ENCODE measurements around the gene CDR2. TPM values are rescaled to one million over a fixed set of nuclear protein-coding genes. Genes with fewer than 3 reads are reported as not detected.
"Not testable (repeated sequence)": the region's sequence is repeated elsewhere in the genome, so short reads cannot be mapped to it uniquely, and the experiment has no call there.

CDR2 gene
- total RNA-seq, 1 donor from 2014 or later, result 20.9 TPM

GRCh38 chr16:22352723-22353122 is 21.7 kb downstream of the CDR2 start:
- DNase-seq (ENCODE audit: low spot score), result no peak

GRCh38 chr16:22352140-22352539 is 22.3 kb downstream of the CDR2 start:
- DNase-seq (ENCODE audit: low spot score), result no peak

GRCh38 chr16:22351017-22351416 is 23.4 kb downstream of the CDR2 start:
- DNase-seq (ENCODE audit: low spot score), result not testable (repeated sequence)

GRCh38 chr16:22348291-22348690 is 26.1 kb downstream of the CDR2 start:
- DNase-seq (ENCODE audit: low spot score), result no peak

- DNase-seq (ENCODE audit: low spot score), result no peak
Observed at GRCh38 chr16:22347100-22347820, 27.2 kb downstream of the CDR2 start.

GRCh38 chr16:22346483-22346882 is 27.9 kb downstream of the CDR2 start:
- no peak for DNase-seq (ENCODE audit: low spot score)

GRCh38 chr16:22342082-22342481 is 32.3 kb downstream of the CDR2 start:
- no peak for DNase-seq (ENCODE audit: low spot score)

- DNase-seq (ENCODE audit: low spot score), result no peak
Observed at GRCh38 chr16:22340945-22341344, 33.5 kb downstream of the CDR2 start.

GRCh38 chr16:22337849-22338635 is 36.4 kb downstream of the CDR2 start:
- no peak for DNase-seq (ENCODE audit: low spot score)

- no peak for DNase-seq (ENCODE audit: low spot score)
Observed at GRCh38 chr16:22337045-22337444, 37.4 kb downstream of the CDR2 start.

- DNase-seq (ENCODE audit: low spot score), result no peak
Observed at GRCh38 chr16:22336581-22336980, 37.8 kb downstream of the CDR2 start.

GRCh38 chr16:22335668-22336246 is 38.7 kb downstream of the CDR2 start:
- DNase-seq (ENCODE audit: low spot score), result no peak

GRCh38 chr16:22333457-22333994 is 40.9 kb downstream of the CDR2 start:
- DNase-seq (ENCODE audit: low spot score), result no peak

GRCh38 chr16:22330326-22330725 is 44.1 kb downstream of the CDR2 start:
- DNase-seq (ENCODE audit: low spot score), result no peak

GRCh38 chr16:22329199-22329695 is 45.2 kb downstream of the CDR2 start:
- no peak for DNase-seq (ENCODE audit: low spot score)

GRCh38 chr16:22328081-22328725 is 46.2 kb downstream of the CDR2 start:
- DNase-seq (ENCODE audit: low spot score), result no peak

GRCh38 chr16:22327446-22327775 is 47.0 kb downstream of the CDR2 start:
- DNase-seq (ENCODE audit: low spot score), result no peak

- no peak for DNase-seq (ENCODE audit: low spot score)
Observed at GRCh38 chr16:22326771-22327445, 47.5 kb downstream of the CDR2 start.

GRCh38 chr16:22326369-22326652 is 48.1 kb downstream of the CDR2 start:
- DNase-seq (ENCODE audit: low spot score), result no peak

GRCh38 chr16:22325598-22326368 is 48.6 kb downstream of the CDR2 start:
- DNase-seq (ENCODE audit: low spot score), result no peak
